ENCODE results near the gene IGFBP5.

The IGFBP5 gene

GRCh38 chr2:216688731-216689340 is 6.5 kb downstream of the IGFBP5 start:
- FAIRE-seq, result no peak
- no peak for DNase-seq (ENCODE audit: insufficient read length, low spot score)
- TF ChIP-seq CTCF (IDR thresholded peaks at IDR 0.05; ENCODE audit: insufficient read depth, missing control alignments), result no peak

- FAIRE-seq (no peak), DNase-seq (ENCODE audit: insufficient read length, low spot score) (no peak)
- peak; percentile 21 for TF ChIP-seq CTCF (IDR thresholded peaks at IDR 0.05; ENCODE audit: insufficient read depth, missing control alignments)
These were observed 7.7 kb downstream of the IGFBP5 start for GRCh38 chr2:216687646-216688045.

GRCh38 chr2:216687111-216687510 is 8.2 kb downstream of the IGFBP5 start:
- TF ChIP-seq CTCF (IDR thresholded peaks at IDR 0.05; ENCODE audit: insufficient read depth, missing control alignments), result no peak
- DNase-seq (ENCODE audit: insufficient read length, low spot score) (no peak), FAIRE-seq (no peak)

GRCh38 chr2:216685327-216685875 is 9.9 kb downstream of the IGFBP5 start:
- TF ChIP-seq CTCF (IDR thresholded peaks at IDR 0.05; ENCODE audit: insufficient read depth, missing control alignments), result no peak
- FAIRE-seq (no peak), DNase-seq (ENCODE audit: insufficient read length, low spot score) (no peak)

GRCh38 chr2:216683846-216684245 is 11.5 kb downstream of the IGFBP5 start:
- TF ChIP-seq CTCF (IDR thresholded peaks at IDR 0.05; ENCODE audit: insufficient read depth, missing control alignments), result no peak
- no peak for FAIRE-seq
- no peak for DNase-seq (ENCODE audit: insufficient read length, low spot score)

- TF ChIP-seq CTCF (IDR thresholded peaks at IDR 0.05; ENCODE audit: insufficient read depth, missing control alignments), result no peak
- DNase-seq (ENCODE audit: insufficient read length, low spot score) (no peak), FAIRE-seq (no peak)
These were observed 13.7 kb downstream of the IGFBP5 start for GRCh38 chr2:216681683-216682082.

- TF ChIP-seq CTCF (IDR thresholded peaks at IDR 0.05; ENCODE audit: insufficient read depth, missing control alignments), result no peak
- no peak for FAIRE-seq
- no peak for DNase-seq (ENCODE audit: insufficient read length, low spot score)
These were observed 14.3 kb downstream of the IGFBP5 start for GRCh38 chr2:216680951-216681629.

All from D721Med (cell line).